ENCODE data around the gene MTF1.

DNA sequence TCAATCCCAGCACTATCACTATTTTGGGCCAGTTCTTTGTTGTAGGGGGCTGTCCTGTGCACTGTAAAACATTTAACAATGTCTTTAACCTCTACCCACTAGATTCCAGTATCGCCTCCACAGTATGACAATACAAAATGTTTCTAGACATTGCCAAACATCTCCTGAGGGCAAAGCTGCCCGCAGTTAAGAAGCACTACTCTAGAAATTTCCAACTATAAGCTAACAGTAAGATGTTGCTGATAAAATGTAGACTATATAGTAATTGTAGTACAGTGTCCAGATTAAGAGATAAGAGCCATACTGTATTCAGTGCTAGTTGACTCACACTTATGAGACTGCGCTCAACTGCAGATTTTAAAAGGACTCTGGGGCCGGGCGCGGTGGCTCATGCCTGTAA is 5.0 kb downstream of the MTF1 start:
- TF ChIP-seq POLR2A (IDR thresholded peaks at IDR 0.05; ENCODE audit: low read depth, low read length) (no peak), POLR2AphosphoS5 (IDR thresholded peaks at IDR 0.05; ENCODE audit: low read depth, low read length) (no peak), SPI1 (IDR thresholded peaks at IDR 0.05; ENCODE audit: low read depth, low read length) (no peak), TAF1 (IDR thresholded peaks at IDR 0.05; ENCODE audit: low read depth, low read length) (no peak)

All from GM12891 (cell line).